D721Med (cell line): ENCODE results near the gene ATG10.

ENCODE experiments used
- DNase-seq: peaks from one replicate; pipeline ENCODE4 v3.0.0; 2011; ENCODE audit warnings: low spot score; ENCODE audit not compliant: insufficient read length
- FAIRE-seq: peaks from 2 replicates; lab custom pipeline; 2011; peaks lifted over from hg19 to GRCh38; lab: Jason Lieb, UNC
- TF ChIP-seq, protein P1 (sequence below): IDR thresholded peaks from 2 replicates; pipeline ENCODE4 v1.5.1; 2012; ENCODE audit warnings: mild to moderate bottlenecking, control low read depth; ENCODE audit not compliant: insufficient read depth; ENCODE audit errors: missing control alignments

ATG10 gene

GRCh38 chr5:82151662-82152061 is 179.8 kb downstream of the ATG10 start:
- FAIRE-seq (peak; percentile 51), DNase-seq (no peak)
- TF ChIP-seq, protein P1, sequence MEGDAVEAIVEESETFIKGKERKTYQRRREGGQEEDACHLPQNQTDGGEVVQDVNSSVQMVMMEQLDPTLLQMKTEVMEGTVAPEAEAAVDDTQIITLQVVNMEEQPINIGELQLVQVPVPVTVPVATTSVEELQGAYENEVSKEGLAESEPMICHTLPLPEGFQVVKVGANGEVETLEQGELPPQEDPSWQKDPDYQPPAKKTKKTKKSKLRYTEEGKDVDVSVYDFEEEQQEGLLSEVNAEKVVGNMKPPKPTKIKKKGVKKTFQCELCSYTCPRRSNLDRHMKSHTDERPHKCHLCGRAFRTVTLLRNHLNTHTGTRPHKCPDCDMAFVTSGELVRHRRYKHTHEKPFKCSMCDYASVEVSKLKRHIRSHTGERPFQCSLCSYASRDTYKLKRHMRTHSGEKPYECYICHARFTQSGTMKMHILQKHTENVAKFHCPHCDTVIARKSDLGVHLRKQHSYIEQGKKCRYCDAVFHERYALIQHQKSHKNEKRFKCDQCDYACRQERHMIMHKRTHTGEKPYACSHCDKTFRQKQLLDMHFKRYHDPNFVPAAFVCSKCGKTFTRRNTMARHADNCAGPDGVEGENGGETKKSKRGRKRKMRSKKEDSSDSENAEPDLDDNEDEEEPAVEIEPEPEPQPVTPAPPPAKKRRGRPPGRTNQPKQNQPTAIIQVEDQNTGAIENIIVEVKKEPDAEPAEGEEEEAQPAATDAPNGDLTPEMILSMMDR, result no peak

DNA sequence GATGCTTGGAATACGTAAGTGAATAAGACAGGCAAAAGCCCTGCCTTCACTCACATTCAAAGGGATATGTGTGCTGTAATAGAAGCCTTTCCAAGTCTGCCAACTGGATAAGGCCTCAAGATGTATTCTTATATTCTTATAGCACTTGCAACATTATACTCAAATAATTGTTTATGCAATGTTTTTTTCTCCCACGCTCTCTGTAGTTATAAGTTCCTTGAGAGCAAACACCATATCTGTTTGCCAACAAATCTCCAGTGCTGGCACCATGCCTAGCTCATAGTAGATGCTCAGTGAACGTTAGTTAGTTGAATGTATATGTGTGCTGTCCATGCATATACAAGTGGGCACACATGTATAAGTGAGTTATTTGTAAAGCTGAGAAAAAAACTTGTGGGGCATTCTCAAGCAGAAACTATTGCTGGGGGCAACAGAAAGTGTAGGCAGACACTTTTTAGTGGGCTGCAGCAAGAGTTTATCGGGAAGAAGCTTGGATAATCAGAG is 181.2 kb downstream of the ATG10 start:
- DNase-seq (no peak), FAIRE-seq (no peak)
- TF ChIP-seq, protein P1, result no peak

GRCh38 chr5:82154776-82155175 is 183.0 kb downstream of the ATG10 start:
- no peak for FAIRE-seq
- no peak for DNase-seq
- TF ChIP-seq, protein P1, result no peak

- TF ChIP-seq, protein P1, result no peak
- no peak for DNase-seq
- no peak for FAIRE-seq
These were observed 183.5 kb downstream of the ATG10 start for GRCh38 chr5:82155305-82155704.

DNA sequence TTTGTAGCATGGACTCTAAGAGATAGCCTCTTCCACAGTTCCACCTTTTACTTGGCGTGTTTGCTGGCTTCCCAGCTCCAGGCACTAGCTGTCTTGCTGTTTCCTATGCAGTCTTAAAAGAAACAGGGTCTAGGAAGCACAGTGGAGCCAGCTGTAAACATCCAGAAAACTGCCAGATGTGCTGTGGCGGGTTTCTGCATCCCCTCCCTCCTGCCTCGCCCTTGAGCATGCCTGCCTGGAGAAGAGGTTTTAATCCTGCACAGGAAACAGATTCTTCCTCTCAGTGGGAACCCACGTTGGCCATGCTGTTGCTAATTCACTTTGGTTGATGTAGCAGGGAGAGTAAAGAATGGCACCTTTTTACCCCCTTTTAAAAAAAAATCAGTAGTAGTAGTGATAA is 185.1 kb downstream of the ATG10 start:
- TF ChIP-seq, protein P1, result no peak
- no peak for FAIRE-seq
- no peak for DNase-seq

DNA sequence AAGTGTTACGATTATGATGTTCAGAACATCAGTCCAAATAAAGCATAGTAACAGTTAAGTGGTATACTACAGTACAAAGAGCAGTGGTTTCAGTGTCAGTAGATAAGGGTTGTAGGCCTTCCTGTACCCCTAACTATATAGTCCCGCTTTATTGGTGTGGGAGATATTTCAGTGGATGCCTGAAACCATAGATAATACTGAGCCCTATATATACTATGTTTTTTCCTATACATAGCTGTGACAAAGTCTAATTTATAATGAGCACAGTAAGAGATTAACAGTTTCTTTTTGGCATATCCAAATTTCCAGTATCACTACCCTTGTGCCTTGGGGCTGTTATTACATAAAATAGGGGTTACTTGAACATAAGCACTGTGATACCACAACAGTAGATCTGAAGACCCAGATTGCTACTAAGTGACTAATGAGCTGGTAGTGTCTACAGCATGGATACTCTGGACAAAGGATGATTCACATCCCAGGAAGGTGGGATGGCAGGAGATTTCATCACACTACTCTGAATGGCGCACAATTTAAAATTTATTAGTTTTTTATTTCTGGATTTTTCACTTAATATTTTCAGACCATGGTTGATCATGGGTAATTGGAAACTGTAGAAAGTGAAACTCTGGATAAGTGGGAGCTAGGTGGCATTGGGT is 187.1 kb downstream of the ATG10 start:
- FAIRE-seq (no peak), DNase-seq (no peak)
- TF ChIP-seq, protein P1, result no peak

GRCh38 chr5:82160948-82161347 is 189.1 kb downstream of the ATG10 start:
- no peak for FAIRE-seq
- TF ChIP-seq, protein P1, result no peak
- no peak for DNase-seq
